Smooth muscle cell (in vitro differentiated cells): ENCODE measurements around the gene RERE. TPM values are rescaled to one million over a fixed set of nuclear protein-coding genes. Genes with fewer than 3 reads are reported as not detected.

Experiments used
- DNase-seq: peaks from one replicate; lab custom pipeline; 2025; ENCODE audit not compliant: unreplicated experiment; lab: John Stamatoyannopoulos, UW
- H2AFZ ChIP-seq: fragments of 200-600 bp; sonication (generic); 2 replicates; pipeline ENCODE4 v1.6.0; 2016; ENCODE audit warnings: antibody characterized with exemption, low read depth, mild to moderate bottlenecking
- H3F3A ChIP-seq: fragments of 200-600 bp; sonication (generic); 2 replicates; pipeline ENCODE4 v1.6.0; 2017; ENCODE audit warnings: antibody characterized with exemption, low read depth
- H3K27ac ChIP-seq: fragments of 200-600 bp; sonication (generic); 2 replicates; pipeline ENCODE4 v1.5.1; 2016; ENCODE audit warnings: low read depth, mild to moderate bottlenecking
- H3K27me3 ChIP-seq: fragments of 200-600 bp; sonication (generic); 2 replicates; pipeline ENCODE4 v1.6.1; 2016; ENCODE audit warnings: low read depth, mild to moderate bottlenecking
- H3K36me3 ChIP-seq: fragments of 200-600 bp; sonication (generic); 2 replicates; pipeline ENCODE4 v1.5.1; 2016; ENCODE audit warnings: low read depth
- H3K4me1 ChIP-seq: fragments of 200-600 bp; sonication (generic); 2 replicates; pipeline ENCODE4 v1.5.1; 2016; ENCODE audit warnings: low read depth
- H3K4me2 ChIP-seq: fragments of 200-600 bp; sonication (generic); 2 replicates; pipeline ENCODE4 v1.6.0; 2016; ENCODE audit warnings: mild to moderate bottlenecking
- H3K4me3 ChIP-seq: fragments of 200-600 bp; sonication (generic); 2 replicates; pipeline ENCODE4 v1.5.1; 2016; ENCODE audit warnings: mild to moderate bottlenecking
- H3K79me2 ChIP-seq: fragments of 200-600 bp; sonication (generic); 2 replicates; pipeline ENCODE4 v1.6.0; 2016; ENCODE audit warnings: low read depth, mild to moderate bottlenecking
- H3K9ac ChIP-seq: fragments of 200-600 bp; sonication (generic); 2 replicates; pipeline ENCODE4 v1.6.0; 2016; ENCODE audit warnings: low read depth
- H3K9me3 ChIP-seq: fragments of 200-600 bp; sonication (generic); replicated peaks from 2 replicates; pipeline ENCODE4 v1.5.1; 2016; ENCODE audit warnings: low read depth
- H4K20me1 ChIP-seq: fragments of 200-600 bp; sonication (generic); 2 replicates; pipeline ENCODE4 v1.6.0; 2016; ENCODE audit warnings: low read depth
- WGBS: methylation state at CpG from one replicate; pipeline ENCODE4 v1.1.7; 2016; ENCODE audit warnings: low lambda C conversion rate; 5-methylcytosine and 5-hydroxymethylcytosine counted together
- polyA plus RNA-seq: library from polyadenylated mRNA; unstranded; fragments of >200 nt; fragmentation: Nextera tagmentation; extraction: Ambion mirVana; gene quantifications from 2 replicates; pipeline ENCODE4 v1.2.1, GENCODE V29; 2016
- total RNA-seq: library from RNA; depleted of rRNA; stranded (reverse); fragments of >200 nt; gene quantifications from 2 replicates; pipeline ENCODE4 v1.2.3, GENCODE V29; 2014
- TF ChIP-seq, protein P1 (sequence below): fragments of 200-600 bp; sonication (generic); IDR thresholded peaks from 2 replicates; pipeline ENCODE4 v1.5.1; 2017; ENCODE audit warnings: borderline replicate concordance, mild to moderate bottlenecking, antibody characterized with exemption; ENCODE audit not compliant: insufficient read depth, poor library complexity, severe bottlenecking

RERE gene
- total and polyA plus RNA-seq, 2 experiments from 2014 or later = 45.6 to 59.2 TPM

DNA sequence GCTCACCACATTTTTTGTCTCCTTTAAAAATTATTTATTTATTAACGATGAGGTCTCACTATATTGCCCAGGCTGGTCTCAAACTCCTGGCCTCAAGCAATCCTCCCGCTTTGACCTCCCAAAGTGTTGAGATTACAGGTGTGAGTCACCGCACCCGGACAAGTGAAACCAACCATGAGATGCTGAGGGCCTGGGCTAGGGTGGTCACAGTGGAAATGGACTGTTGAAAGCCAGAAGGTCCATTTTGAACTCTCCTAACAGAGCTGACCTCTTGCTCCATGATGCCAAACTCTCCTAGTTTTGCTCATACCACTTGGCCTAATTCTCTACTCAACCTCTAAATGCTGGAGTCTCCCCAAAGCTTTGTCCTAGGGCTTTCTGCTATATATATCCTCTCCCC lies 390.4 kb downstream of the RERE start:
- TF ChIP-seq, protein P1, sequence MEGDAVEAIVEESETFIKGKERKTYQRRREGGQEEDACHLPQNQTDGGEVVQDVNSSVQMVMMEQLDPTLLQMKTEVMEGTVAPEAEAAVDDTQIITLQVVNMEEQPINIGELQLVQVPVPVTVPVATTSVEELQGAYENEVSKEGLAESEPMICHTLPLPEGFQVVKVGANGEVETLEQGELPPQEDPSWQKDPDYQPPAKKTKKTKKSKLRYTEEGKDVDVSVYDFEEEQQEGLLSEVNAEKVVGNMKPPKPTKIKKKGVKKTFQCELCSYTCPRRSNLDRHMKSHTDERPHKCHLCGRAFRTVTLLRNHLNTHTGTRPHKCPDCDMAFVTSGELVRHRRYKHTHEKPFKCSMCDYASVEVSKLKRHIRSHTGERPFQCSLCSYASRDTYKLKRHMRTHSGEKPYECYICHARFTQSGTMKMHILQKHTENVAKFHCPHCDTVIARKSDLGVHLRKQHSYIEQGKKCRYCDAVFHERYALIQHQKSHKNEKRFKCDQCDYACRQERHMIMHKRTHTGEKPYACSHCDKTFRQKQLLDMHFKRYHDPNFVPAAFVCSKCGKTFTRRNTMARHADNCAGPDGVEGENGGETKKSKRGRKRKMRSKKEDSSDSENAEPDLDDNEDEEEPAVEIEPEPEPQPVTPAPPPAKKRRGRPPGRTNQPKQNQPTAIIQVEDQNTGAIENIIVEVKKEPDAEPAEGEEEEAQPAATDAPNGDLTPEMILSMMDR = no peak
- no peaks in the 10 kb centered on the region for H3K27me3 ChIP-seq
- H3K27ac ChIP-seq = peak overlapping the region; percentile 67
- peaks cover 32% of the 10 kb centered on the region for H3F3A ChIP-seq
- no peak overlapping the region for H3K4me2 ChIP-seq
- no peak overlapping the region for H2AFZ ChIP-seq
- H3K4me1 ChIP-seq = peaks cover 15% of the 10 kb centered on the region
- no peaks in the 10 kb centered on the region for H3K9me3 ChIP-seq
- no peak overlapping the region for H3K9ac ChIP-seq
- peaks cover 89% of the 10 kb centered on the region for H4K20me1 ChIP-seq
- no peaks in the 10 kb centered on the region for H3K36me3 ChIP-seq
- peaks cover 27% of the 10 kb centered on the region for H3K79me2 ChIP-seq
- 95% methylated on average over 4 of the region's 4 CpGs for WGBS
- H3K4me3 ChIP-seq = no peak overlapping the region
- no peak for DNase-seq

DNA sequence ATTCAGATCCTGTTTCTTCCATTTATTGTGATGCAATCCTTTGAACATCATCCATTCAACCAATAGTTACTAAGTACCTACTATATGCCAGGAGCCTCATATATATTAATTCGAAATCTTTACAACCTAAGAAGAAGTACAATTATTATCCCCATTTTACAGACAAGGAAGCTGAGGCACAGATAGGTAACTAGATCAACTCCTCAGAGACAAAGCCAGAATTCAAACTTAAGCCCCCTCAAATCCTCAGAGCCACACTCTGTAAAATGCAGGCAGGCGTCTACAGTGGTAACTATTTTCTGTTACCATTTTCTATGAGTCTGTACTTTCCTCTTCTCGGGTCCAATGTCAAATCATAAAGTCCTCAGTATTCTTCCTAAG lies 391.7 kb downstream of the RERE start:
- peaks cover 32% of the 10 kb centered on the region for H3F3A ChIP-seq
- no peaks in the 10 kb centered on the region for H3K9me3 ChIP-seq
- peaks cover 34% of the 10 kb centered on the region for H3K79me2 ChIP-seq
- no peaks in the 10 kb centered on the region for H3K36me3 ChIP-seq
- H3K9ac ChIP-seq = no peak overlapping the region
- H2AFZ ChIP-seq = no peak overlapping the region
- H3K4me3 ChIP-seq = no peak overlapping the region
- DNase-seq = no peak
- 92% methylated on average over 3 of the region's 3 CpGs for WGBS
- peaks cover 28% of the 10 kb centered on the region for H3K4me1 ChIP-seq
- TF ChIP-seq, protein P1 = no peak
- peaks cover 89% of the 10 kb centered on the region for H4K20me1 ChIP-seq
- no peak overlapping the region for H3K4me2 ChIP-seq
- no peak overlapping the region for H3K27ac ChIP-seq
- H3K27me3 ChIP-seq = no peaks in the 10 kb centered on the region

DNA sequence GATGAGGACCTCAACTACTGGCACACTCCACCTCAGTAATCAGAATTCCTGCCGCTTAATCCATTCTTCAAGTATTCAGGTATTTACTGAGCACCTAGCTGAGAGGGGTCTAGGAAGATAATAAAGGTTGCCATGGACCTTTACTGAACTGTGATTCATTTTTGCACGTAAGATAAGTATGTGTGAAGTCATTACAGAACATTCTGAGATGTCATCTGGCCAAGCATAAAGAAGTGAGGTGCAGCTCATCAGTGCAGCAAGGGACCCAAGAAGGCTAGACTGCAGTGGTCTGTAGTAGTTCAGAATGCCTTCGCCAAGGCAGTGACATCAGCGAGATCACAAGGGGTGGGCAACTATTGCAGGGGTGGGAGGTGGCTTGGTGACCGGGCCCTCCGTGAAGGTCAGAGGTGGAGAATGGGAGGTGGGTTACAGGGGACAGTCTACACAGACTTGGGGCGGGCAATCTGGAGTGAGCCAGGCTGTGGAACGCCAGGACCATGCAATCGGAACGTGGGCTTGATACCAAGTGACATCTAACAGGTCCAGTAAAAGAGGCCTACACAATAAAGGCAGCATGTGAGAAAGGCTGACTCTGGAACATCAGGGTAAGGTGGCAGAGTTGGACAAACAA lies 392.2 kb downstream of the RERE start:
- Histone ChIP-seq H3K9me3 (no peaks in the 10 kb centered on the region), H3K4me3 (peak overlapping the region; percentile 94), H2AFZ (no peak overlapping the region), H3K9ac (no peak overlapping the region), H3K79me2 (peaks cover 37% of the 10 kb centered on the region), H3F3A (peaks cover 32% of the 10 kb centered on the region), H3K4me2 (peak overlapping the region; percentile 87), H4K20me1 (peaks cover 89% of the 10 kb centered on the region), H3K27me3 (no peaks in the 10 kb centered on the region), H3K36me3 (no peaks in the 10 kb centered on the region), H3K4me1 (peaks cover 33% of the 10 kb centered on the region), H3K27ac (peak overlapping the region; percentile 88)
- TF ChIP-seq, protein P1 = no peak
- 89% methylated on average over 10 of the region's 10 CpGs for WGBS
- no peak for DNase-seq

DNA sequence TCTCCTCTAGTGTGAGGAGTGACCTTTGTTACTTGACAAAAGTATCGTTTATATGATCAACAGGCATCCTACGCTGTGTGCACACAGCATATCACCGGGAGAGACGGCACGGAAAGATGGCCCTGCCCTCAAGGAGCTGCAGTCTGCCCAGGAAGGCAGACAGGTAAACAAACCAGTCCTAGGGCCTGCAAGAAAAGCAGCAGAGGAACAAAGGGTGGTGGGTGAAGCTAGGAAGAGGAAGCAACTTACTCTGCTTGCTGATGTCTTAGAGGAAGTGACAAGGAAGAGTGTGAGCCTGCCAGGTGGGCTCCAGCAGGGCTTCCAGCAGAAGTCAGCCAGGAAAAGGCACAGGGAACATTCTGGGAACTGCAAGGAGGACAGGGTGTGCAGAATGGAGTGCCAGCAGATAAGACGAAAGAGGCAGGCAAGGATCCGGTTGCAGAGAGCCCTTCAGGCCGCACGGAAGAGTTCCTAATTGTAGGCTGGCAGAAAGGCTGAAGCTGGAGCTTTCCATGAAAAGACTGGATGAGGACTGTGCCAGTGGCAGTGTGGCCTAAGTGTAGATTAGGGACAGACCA lies 392.8 kb downstream of the RERE start:
- 25% methylated on average over 9 of the region's 9 CpGs for WGBS
- peaks cover 39% of the 10 kb centered on the region for H3K4me1 ChIP-seq

More for the DNA sequence above, 392.8 kb downstream of the RERE start:
- Histone ChIP-seq H3K4me2 (peak overlapping the region; percentile 87), H3K36me3 (no peaks in the 10 kb centered on the region), H2AFZ (no peak overlapping the region), H3K9me3 (no peaks in the 10 kb centered on the region), H3K9ac (peak overlapping the region; percentile 85), H4K20me1 (peaks cover 89% of the 10 kb centered on the region), H3K4me3 (peak overlapping the region; percentile 94), H3K27me3 (no peaks in the 10 kb centered on the region), H3F3A (peaks cover 32% of the 10 kb centered on the region), H3K79me2 (peaks cover 43% of the 10 kb centered on the region), H3K27ac (peak overlapping the region; percentile 88)
- TF ChIP-seq, protein P1 = no peak
- no peak for DNase-seq
